KBM-7 (cell line): ENCODE data around the gene BST1.
A peak's percentile ranks its signal among the peaks of the same experiment; 100 is the strongest.

ENCODE experiments used
- DNase-seq: peaks from one replicate; pipeline ENCODE4 v3.0.0-alpha.2; 2015
- in situ Hi-C: fragments of 300-500 bp; cut with MboI; formaldehyde crosslinking; loops from 2 replicates; pipeline ENCODE4 v1.14.3; 2020; ENCODE audit warnings: low sequenced_read_pairs, low pct_unique_long_range_greater_than_20kb, mixed read lengths

The BST1 gene

GRCh38 chr4:15674926-15675325 is 27.9 kb upstream of the BST1 start:
- DNase-seq, result no peak
- in situ Hi-C loops, result no loop called here

- in situ Hi-C loops, result no loop called here
- DNase-seq, result no peak
Measured at GRCh38 chr4:15675356-15675755, 27.5 kb upstream of the BST1 start.

- no peak for DNase-seq
- in situ Hi-C loops, result no loop called here
Measured at GRCh38 chr4:15676039-15676438, 26.8 kb upstream of the BST1 start.

GRCh38 chr4:15676899-15677298 is 26.0 kb upstream of the BST1 start:
- in situ Hi-C loops, result no loop called here

GRCh38 chr4:15677507-15677988 is 25.3 kb upstream of the BST1 start:
- in situ Hi-C loops, result no loop called here

More at GRCh38 chr4:15676899-15677298, 26.0 kb upstream of the BST1 start:
- no peak for DNase-seq

GRCh38 chr4:15681067-15681371 is 21.8 kb upstream of the BST1 start:
- no peak for DNase-seq
- in situ Hi-C loops, result no loop called here

More at GRCh38 chr4:15677507-15677988, 25.3 kb upstream of the BST1 start:
- no peak for DNase-seq

GRCh38 chr4:15681372-15682241 is 21.3 kb upstream of the BST1 start, which contains the start of gene FAM200B:
TSS of gene FAM200B (plus strand) at chr4:15681827. CDS start at chr4:15686978, 5,151 bp downstream.
- in situ Hi-C loops, result no loop called here
- DNase-seq, result peak; percentile 99

- in situ Hi-C loops, result no loop called here
- no peak for DNase-seq
Measured at GRCh38 chr4:15682242-15683142, 20.4 kb upstream of the BST1 start.

GRCh38 chr4:15683143-15683495 is 19.7 kb upstream of the BST1 start:
- in situ Hi-C loops, result no loop called here
- no peak for DNase-seq

- no peak for DNase-seq
- in situ Hi-C loops, result no loop called here
Measured at GRCh38 chr4:15684498-15684897, 18.4 kb upstream of the BST1 start.

GRCh38 chr4:15688051-15688450 is 14.8 kb upstream of the BST1 start:
- no peak for DNase-seq
- in situ Hi-C loops, result no loop called here

- in situ Hi-C loops, result no loop called here
- DNase-seq, result no peak
Measured at GRCh38 chr4:15689540-15689939, 13.3 kb upstream of the BST1 start.

- DNase-seq, result no peak
- in situ Hi-C loops, result no loop called here
Measured at GRCh38 chr4:15690020-15690809, 12.7 kb upstream of the BST1 start.

- peak; percentile 28 for DNase-seq
Measured at GRCh38 chr4:15691346-15692135, 11.3 kb upstream of the BST1 start.

GRCh38 chr4:15692602-15693001 is 10.3 kb upstream of the BST1 start:
- in situ Hi-C loops, result no loop called here
- no peak for DNase-seq

More at GRCh38 chr4:15691346-15692135, 11.3 kb upstream of the BST1 start:
- in situ Hi-C loops, result no loop called here

- in situ Hi-C loops, result no loop called here
- DNase-seq, result no peak
Measured at GRCh38 chr4:15694431-15694830, 8.4 kb upstream of the BST1 start.

- in situ Hi-C loops, result no loop called here
- no peak for DNase-seq
Measured at GRCh38 chr4:15695240-15695699, 7.6 kb upstream of the BST1 start.

- DNase-seq, result no peak
- in situ Hi-C loops, result no loop called here
Measured at GRCh38 chr4:15695729-15696128, 7.1 kb upstream of the BST1 start.
